OCI-LY3 (cell line): ENCODE results near the gene SYCP1.

Experiments
- H2AFZ ChIP-seq: fragments of 200-600, 300-600 bp; shearing (Covaris generic); 2 replicates; pipeline ENCODE4 v1.6.0; 2014; ENCODE audit warnings: antibody characterized with exemption, low read depth, low read length
- H3K27ac ChIP-seq: fragments of 200-600, 300-600 bp; sonication (generic); 2 replicates; pipeline ENCODE4 v1.5.1; 2014; ENCODE audit warnings: mild to moderate bottlenecking, low read length, moderate library complexity, mixed read lengths
- H3K27me3 ChIP-seq: fragments of 200-600, 300-600 bp; sonication (generic); 2 replicates; pipeline ENCODE4 v1.6.1; 2014; ENCODE audit warnings: low read depth, low read length, mixed read lengths
- H3K36me3 ChIP-seq: fragments of 200-600, 300-600 bp; sonication (generic); replicated peaks from 2 replicates; pipeline ENCODE3; 2014; ENCODE audit warnings: low read depth, low read length, mixed read lengths
- H3K4me1 ChIP-seq: fragments of 300-600, 200-600 bp; sonication (generic); 2 replicates; pipeline ENCODE4 v1.6.1; 2014; ENCODE audit warnings: low read length, mixed read lengths
- H3K4me2 ChIP-seq: fragments of 200-600, 300-600 bp; sonication (generic); 2 replicates; pipeline ENCODE4 v1.6.1; 2014; ENCODE audit warnings: low read length, mixed read lengths
- H3K4me3 ChIP-seq: fragments of 300-600, 200-600 bp; sonication (generic); 2 replicates; pipeline ENCODE4 v1.5.1; 2014; ENCODE audit warnings: antibody characterized with exemption, mild to moderate bottlenecking, low read length, moderate library complexity
- H3K79me2 ChIP-seq: fragments of 300-600, 200-600 bp; shearing (Covaris generic); 2 replicates; pipeline ENCODE4 v1.6.1; 2014; ENCODE audit warnings: mild to moderate bottlenecking, low read length, mixed read lengths
- H3K9ac ChIP-seq: fragments of 300-600, 200-600 bp; shearing (Covaris generic); 2 replicates; pipeline ENCODE4 v1.6.0; 2014; ENCODE audit warnings: mild to moderate bottlenecking, low read length, moderate library complexity
- H3K9me3 ChIP-seq: fragments of 200-600, 300-600 bp; shearing (Covaris generic); 2 replicates; pipeline ENCODE4 v1.6.1; 2014; ENCODE audit warnings: low read length, mixed read lengths; ENCODE audit not compliant: insufficient read depth
- H4K20me1 ChIP-seq: fragments of 200-600, 300-600 bp; sonication (generic); 2 replicates; pipeline ENCODE4 v1.6.1; 2016; ENCODE audit warnings: low read length, mixed read lengths; ENCODE audit not compliant: insufficient read depth
- CTCF ChIP-seq: fragments of 200-600, 300-600 bp; sonication (generic); IDR thresholded peaks from 2 replicates; pipeline ENCODE4 v1.5.1; 2014; ENCODE audit warnings: antibody characterized with exemption, low read length, low read depth
- EZH2phosphoT487 ChIP-seq: fragments of 200-600 bp; shearing (Covaris generic); IDR thresholded peaks from 2 replicates; pipeline ENCODE4 v1.6.1; 2018; ENCODE audit warnings: antibody characterized with exemption, mixed run types, low read depth

The SYCP1 gene

GRCh38 chr1:115036814-115037507 lies 182.3 kb downstream of the SYCP1 start:
- no peaks in the 10 kb centered on the region for H3K9me3 ChIP-seq
- no peak overlapping the region for H2AFZ ChIP-seq
- H3K4me2 ChIP-seq, result no peak overlapping the region
- H3K36me3 ChIP-seq, result no peaks in the 10 kb centered on the region
- TF ChIP-seq CTCF (no peak), EZH2phosphoT487 (no peak)
- no peak overlapping the region for H3K27ac ChIP-seq
- H3K4me3 ChIP-seq, result no peak overlapping the region
- H3K9ac ChIP-seq, result no peak overlapping the region
- no peaks in the 10 kb centered on the region for H3K79me2 ChIP-seq
- no peaks in the 10 kb centered on the region for H3K4me1 ChIP-seq
- H4K20me1 ChIP-seq, result no peaks in the 10 kb centered on the region
- H3K27me3 ChIP-seq, result peaks cover 7% of the 10 kb centered on the region; the same call in 1 of the 2 replicates

GRCh38 chr1:115040501-115040900 lies 185.8 kb downstream of the SYCP1 start:
- no peak overlapping the region for H3K4me2 ChIP-seq
- H2AFZ ChIP-seq, result no peak overlapping the region
- H3K9me3 ChIP-seq, result no peaks in the 10 kb centered on the region
- no peak overlapping the region for H3K9ac ChIP-seq
- no peaks in the 10 kb centered on the region for H3K4me1 ChIP-seq
- H3K36me3 ChIP-seq, result no peaks in the 10 kb centered on the region
- TF ChIP-seq EZH2phosphoT487 (no peak), CTCF (no peak)
- peaks cover 7% of the 10 kb centered on the region; the same call in 1 of the 2 replicates for H3K27me3 ChIP-seq
- H3K27ac ChIP-seq, result no peak overlapping the region
- H3K4me3 ChIP-seq, result no peak overlapping the region
- no peaks in the 10 kb centered on the region for H4K20me1 ChIP-seq
- no peaks in the 10 kb centered on the region for H3K79me2 ChIP-seq

GRCh38 chr1:115041654-115042053 lies 187.0 kb downstream of the SYCP1 start:
- Histone ChIP-seq H3K4me2 (no peak overlapping the region), H3K9me3 (no peaks in the 10 kb centered on the region), H3K36me3 (no peaks in the 10 kb centered on the region), H3K9ac (no peak overlapping the region), H2AFZ (no peak overlapping the region), H3K79me2 (no peaks in the 10 kb centered on the region), H4K20me1 (no peaks in the 10 kb centered on the region), H3K4me1 (no peaks in the 10 kb centered on the region), H3K27me3 (peaks cover 7% of the 10 kb centered on the region; the same call in 1 of the 2 replicates), H3K27ac (no peak overlapping the region), H3K4me3 (no peak overlapping the region)
- no peak for TF ChIP-seq CTCF
- no peak for TF ChIP-seq EZH2phosphoT487
